Ishikawa (cell line): ENCODE results near the gene MCM10.

Source experiments
- CEBPB ChIP-seq: IDR thresholded peaks from 2 replicates; pipeline ENCODE4 v1.6.1; 2012
- CREB1 ChIP-seq: IDR thresholded peaks from 2 replicates; pipeline ENCODE4 v1.6.1; 2012; ENCODE audit warnings: low read depth
- EGR1 ChIP-seq: IDR thresholded peaks from 2 replicates; pipeline ENCODE4 v1.6.1; 2012
- EP300 ChIP-seq: IDR thresholded peaks from 2 replicates; pipeline ENCODE4 v1.6.1; 2012; ENCODE audit warnings: borderline replicate concordance
- FOXM1 ChIP-seq: IDR thresholded peaks from 2 replicates; pipeline ENCODE4 v1.6.1; 2012; ENCODE audit warnings: low read depth, borderline replicate concordance
- NFIC ChIP-seq: IDR thresholded peaks from 2 replicates; pipeline ENCODE4 v1.6.1; 2012
- RAD21 ChIP-seq: IDR thresholded peaks from 2 replicates; pipeline ENCODE4 v1.6.1; 2012; ENCODE audit warnings: low read depth
- TAF1 ChIP-seq: IDR thresholded peaks from 2 replicates; pipeline ENCODE4 v1.6.1; 2012; ENCODE audit warnings: low read depth, mild to moderate bottlenecking
- TCF12 ChIP-seq: IDR thresholded peaks from 2 replicates; pipeline ENCODE4 v1.6.1; 2012; ENCODE audit warnings: low read depth
- TEAD4 ChIP-seq: IDR thresholded peaks from 2 replicates; pipeline ENCODE4 v1.6.1; 2012
- USF1 ChIP-seq: IDR thresholded peaks from 2 replicates; pipeline ENCODE4 v1.6.1; 2012
- YY1 ChIP-seq: IDR thresholded peaks from 2 replicates; pipeline ENCODE4 v1.6.1; 2012; ENCODE audit warnings: low read depth
- ZBTB7A ChIP-seq: IDR thresholded peaks from 2 replicates; pipeline ENCODE4 v1.6.1; 2012; ENCODE audit warnings: low read depth
- TF ChIP-seq, protein P1 (sequence below): IDR thresholded peaks from 2 replicates; pipeline ENCODE4 v1.6.1; 2012; ENCODE audit warnings: low read depth, mild to moderate bottlenecking
- TF ChIP-seq, protein P2 (sequence below): IDR thresholded peaks from 2 replicates; pipeline ENCODE4 v1.6.1; 2012

MCM10 gene

DNA sequence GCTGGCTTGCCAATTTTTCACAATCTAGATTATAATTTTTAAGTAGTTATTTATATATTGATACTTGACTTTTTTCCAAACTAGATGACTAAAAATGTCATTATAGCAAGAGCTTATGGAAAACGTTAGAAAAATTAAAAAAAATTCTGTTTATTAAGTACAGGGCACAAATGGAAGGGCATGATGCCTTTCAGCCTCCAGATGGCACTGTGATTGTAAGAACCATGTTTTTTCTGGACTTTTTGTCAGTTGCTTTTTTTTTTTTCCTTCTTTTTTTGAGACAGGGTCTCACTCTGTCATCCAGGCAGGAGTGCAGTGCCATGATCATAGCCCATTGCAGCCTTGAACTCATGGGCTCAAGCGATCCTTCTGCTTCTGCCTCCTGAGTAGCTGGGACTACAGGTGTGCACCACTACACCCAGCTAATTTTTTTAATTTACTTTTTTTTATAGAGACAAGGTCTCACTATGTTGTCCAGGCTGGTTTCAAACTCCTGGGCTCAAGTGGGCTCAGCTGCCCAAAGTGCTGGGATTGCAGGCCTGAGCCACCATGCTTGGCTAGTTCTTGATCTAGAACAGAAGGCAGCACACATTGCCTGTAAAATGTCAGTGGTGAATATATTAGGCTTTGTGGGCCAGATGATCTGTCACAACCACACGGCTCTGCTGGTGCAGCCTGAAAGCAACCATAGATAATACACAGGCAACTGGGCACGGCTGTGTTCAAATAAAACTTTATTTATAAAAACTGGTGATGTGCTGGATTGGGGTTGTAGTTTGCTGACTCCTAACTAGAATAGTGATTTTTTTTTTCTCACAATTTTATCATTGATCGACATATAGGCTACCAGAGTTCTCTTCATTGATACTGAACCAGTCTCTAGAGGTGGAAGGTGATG is 45.4 kb downstream of the MCM10 start:
- TF ChIP-seq EGR1: no peak
- peak; percentile 30 for TF ChIP-seq RAD21
- TF ChIP-seq TAF1: no peak
- TF ChIP-seq, protein P1, sequence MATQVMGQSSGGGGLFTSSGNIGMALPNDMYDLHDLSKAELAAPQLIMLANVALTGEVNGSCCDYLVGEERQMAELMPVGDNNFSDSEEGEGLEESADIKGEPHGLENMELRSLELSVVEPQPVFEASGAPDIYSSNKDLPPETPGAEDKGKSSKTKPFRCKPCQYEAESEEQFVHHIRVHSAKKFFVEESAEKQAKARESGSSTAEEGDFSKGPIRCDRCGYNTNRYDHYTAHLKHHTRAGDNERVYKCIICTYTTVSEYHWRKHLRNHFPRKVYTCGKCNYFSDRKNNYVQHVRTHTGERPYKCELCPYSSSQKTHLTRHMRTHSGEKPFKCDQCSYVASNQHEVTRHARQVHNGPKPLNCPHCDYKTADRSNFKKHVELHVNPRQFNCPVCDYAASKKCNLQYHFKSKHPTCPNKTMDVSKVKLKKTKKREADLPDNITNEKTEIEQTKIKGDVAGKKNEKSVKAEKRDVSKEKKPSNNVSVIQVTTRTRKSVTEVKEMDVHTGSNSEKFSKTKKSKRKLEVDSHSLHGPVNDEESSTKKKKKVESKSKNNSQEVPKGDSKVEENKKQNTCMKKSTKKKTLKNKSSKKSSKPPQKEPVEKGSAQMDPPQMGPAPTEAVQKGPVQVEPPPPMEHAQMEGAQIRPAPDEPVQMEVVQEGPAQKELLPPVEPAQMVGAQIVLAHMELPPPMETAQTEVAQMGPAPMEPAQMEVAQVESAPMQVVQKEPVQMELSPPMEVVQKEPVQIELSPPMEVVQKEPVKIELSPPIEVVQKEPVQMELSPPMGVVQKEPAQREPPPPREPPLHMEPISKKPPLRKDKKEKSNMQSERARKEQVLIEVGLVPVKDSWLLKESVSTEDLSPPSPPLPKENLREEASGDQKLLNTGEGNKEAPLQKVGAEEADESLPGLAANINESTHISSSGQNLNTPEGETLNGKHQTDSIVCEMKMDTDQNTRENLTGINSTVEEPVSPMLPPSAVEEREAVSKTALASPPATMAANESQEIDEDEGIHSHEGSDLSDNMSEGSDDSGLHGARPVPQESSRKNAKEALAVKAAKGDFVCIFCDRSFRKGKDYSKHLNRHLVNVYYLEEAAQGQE: no peak

GRCh38 chr10:13213163-13213562 is 51.8 kb downstream of the MCM10 start:
- TF ChIP-seq TCF12: no peak

GRCh38 chr10:13218878-13219277 is 57.5 kb downstream of the MCM10 start:
- no peak for TF ChIP-seq YY1
- TF ChIP-seq TAF1: no peak
- TF ChIP-seq, protein P1: no peak
- no peak for TF ChIP-seq USF1
- no peak for TF ChIP-seq ZBTB7A
- TF ChIP-seq RAD21: no peak
- TF ChIP-seq TCF12: no peak
- no peak for TF ChIP-seq CEBPB
- no peak for TF ChIP-seq EGR1
- TF ChIP-seq EP300: no peak
- TF ChIP-seq FOXM1: no peak
- no peak for TF ChIP-seq CREB1

- TF ChIP-seq ZBTB7A: no peak
- no peak for TF ChIP-seq USF1
- no peak; the same call in 1 of the 2 replicates for TF ChIP-seq TCF12
- TF ChIP-seq, protein P2, sequence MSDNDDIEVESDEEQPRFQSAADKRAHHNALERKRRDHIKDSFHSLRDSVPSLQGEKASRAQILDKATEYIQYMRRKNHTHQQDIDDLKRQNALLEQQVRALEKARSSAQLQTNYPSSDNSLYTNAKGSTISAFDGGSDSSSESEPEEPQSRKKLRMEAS: 0 out of 2 replicates have a peak, but pooled peaks have one; percentile 33
- no peak for TF ChIP-seq FOXM1
- 0 out of 2 replicates have a peak, but pooled peaks have one; percentile 27 for TF ChIP-seq NFIC
- no peak for TF ChIP-seq EP300
- no peak for TF ChIP-seq YY1
- TF ChIP-seq, protein P1: no peak
- no peak for TF ChIP-seq CREB1
- TF ChIP-seq TEAD4: peak; percentile 44
- peak; percentile 45; the same call in 1 of the 2 replicates for TF ChIP-seq RAD21
- TF ChIP-seq CEBPB: no peak
- no peak for TF ChIP-seq EGR1
Observed at GRCh38 chr10:13219685-13220670, 58.6 kb downstream of the MCM10 start.
